DND-41 (cell line): ENCODE results near the gene CDA.

ENCODE experiments used
- EZH2 ChIP-seq: IDR thresholded peaks from 3 replicates; pipeline ENCODE4 v1.6.1; 2012; ENCODE audit warnings: borderline replicate concordance, low read depth, mild to moderate bottlenecking, moderate library complexity, low read length, inconsistent platforms; ENCODE audit not compliant: severe bottlenecking
- TF ChIP-seq, protein P1 (sequence below): IDR thresholded peaks from 2 replicates; pipeline ENCODE4 v1.5.1; 2012; ENCODE audit warnings: borderline replicate concordance, low read length, moderate library complexity, mild to moderate bottlenecking; ENCODE audit not compliant: poor library complexity, severe bottlenecking; ENCODE audit errors: extremely low read depth

DNA sequence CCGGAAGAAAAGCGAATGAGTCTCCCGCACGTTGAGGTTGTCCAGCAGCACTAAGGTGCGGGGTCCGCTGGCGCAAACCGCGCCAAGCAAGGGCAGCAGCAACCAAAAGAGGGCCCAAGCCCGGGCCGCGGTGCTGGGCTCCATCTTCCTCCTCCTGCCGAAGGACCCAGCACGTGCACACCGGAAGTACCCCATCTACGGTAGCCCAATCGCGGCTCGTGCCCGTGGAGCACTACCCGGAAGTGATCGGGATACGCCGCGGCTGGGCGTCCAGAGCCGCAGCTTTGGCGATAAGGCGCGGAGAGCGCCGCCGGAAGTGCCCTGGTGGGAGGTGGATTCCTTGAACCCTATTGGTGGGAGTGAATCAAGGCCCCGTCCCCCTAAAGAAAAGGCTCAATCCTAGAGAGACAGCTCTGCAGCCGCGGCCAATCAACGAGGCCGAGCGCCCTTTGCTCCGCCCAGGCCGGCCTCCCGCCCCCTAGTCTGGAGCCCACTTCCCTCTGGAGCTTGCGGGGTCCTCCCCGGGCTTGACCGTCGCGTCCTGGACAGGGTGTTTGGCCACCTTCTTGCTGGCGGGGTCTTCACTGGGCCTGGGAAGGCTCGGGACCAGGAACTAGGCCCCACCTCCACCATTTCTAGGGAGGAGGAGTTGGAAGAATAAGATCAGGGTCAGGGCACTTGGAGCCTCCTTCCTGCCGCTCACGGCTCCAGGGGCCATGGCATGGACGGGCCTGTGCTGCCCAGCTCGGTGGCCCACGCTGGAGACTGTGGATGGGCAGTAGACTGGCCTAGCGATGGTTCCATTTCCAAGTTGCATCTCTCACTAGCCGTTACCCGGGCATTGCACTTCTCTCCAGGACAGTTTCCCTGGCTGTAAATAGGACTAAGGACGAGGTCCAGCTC is 72.6 kb downstream of the CDA start, which contains the start of gene DDOST:
- TF ChIP-seq, protein P1, sequence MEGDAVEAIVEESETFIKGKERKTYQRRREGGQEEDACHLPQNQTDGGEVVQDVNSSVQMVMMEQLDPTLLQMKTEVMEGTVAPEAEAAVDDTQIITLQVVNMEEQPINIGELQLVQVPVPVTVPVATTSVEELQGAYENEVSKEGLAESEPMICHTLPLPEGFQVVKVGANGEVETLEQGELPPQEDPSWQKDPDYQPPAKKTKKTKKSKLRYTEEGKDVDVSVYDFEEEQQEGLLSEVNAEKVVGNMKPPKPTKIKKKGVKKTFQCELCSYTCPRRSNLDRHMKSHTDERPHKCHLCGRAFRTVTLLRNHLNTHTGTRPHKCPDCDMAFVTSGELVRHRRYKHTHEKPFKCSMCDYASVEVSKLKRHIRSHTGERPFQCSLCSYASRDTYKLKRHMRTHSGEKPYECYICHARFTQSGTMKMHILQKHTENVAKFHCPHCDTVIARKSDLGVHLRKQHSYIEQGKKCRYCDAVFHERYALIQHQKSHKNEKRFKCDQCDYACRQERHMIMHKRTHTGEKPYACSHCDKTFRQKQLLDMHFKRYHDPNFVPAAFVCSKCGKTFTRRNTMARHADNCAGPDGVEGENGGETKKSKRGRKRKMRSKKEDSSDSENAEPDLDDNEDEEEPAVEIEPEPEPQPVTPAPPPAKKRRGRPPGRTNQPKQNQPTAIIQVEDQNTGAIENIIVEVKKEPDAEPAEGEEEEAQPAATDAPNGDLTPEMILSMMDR: peak; percentile 64
- TF ChIP-seq EZH2: no peak
